Smooth muscle cell (in vitro differentiated cells): ENCODE measurements around the gene SAMD10. TPM values are rescaled to one million over a fixed set of nuclear protein-coding genes. Genes with fewer than 3 reads are reported as not detected.

Source experiments
- DNase-seq: peaks from one replicate; lab custom pipeline; 2025; ENCODE audit not compliant: unreplicated experiment; lab: John Stamatoyannopoulos, UW
- H2AFZ ChIP-seq: fragments of 200-600 bp; sonication (generic); 2 replicates; pipeline ENCODE4 v1.6.0; 2016; ENCODE audit warnings: antibody characterized with exemption, low read depth, mild to moderate bottlenecking
- H3F3A ChIP-seq: fragments of 200-600 bp; sonication (generic); 2 replicates; pipeline ENCODE4 v1.6.0; 2017; ENCODE audit warnings: antibody characterized with exemption, low read depth
- H3K27ac ChIP-seq: fragments of 200-600 bp; sonication (generic); 2 replicates; pipeline ENCODE4 v1.5.1; 2016; ENCODE audit warnings: low read depth, mild to moderate bottlenecking
- H3K27me3 ChIP-seq: fragments of 200-600 bp; sonication (generic); 2 replicates; pipeline ENCODE4 v1.6.1; 2016; ENCODE audit warnings: low read depth, mild to moderate bottlenecking
- H3K36me3 ChIP-seq: fragments of 200-600 bp; sonication (generic); 2 replicates; pipeline ENCODE4 v1.5.1; 2016; ENCODE audit warnings: low read depth
- H3K4me1 ChIP-seq: fragments of 200-600 bp; sonication (generic); 2 replicates; pipeline ENCODE4 v1.5.1; 2016; ENCODE audit warnings: low read depth
- H3K4me2 ChIP-seq: fragments of 200-600 bp; sonication (generic); 2 replicates; pipeline ENCODE4 v1.6.0; 2016; ENCODE audit warnings: mild to moderate bottlenecking
- H3K4me3 ChIP-seq: fragments of 200-600 bp; sonication (generic); 2 replicates; pipeline ENCODE4 v1.5.1; 2016; ENCODE audit warnings: mild to moderate bottlenecking
- H3K79me2 ChIP-seq: fragments of 200-600 bp; sonication (generic); 2 replicates; pipeline ENCODE4 v1.6.0; 2016; ENCODE audit warnings: low read depth, mild to moderate bottlenecking
- H3K9ac ChIP-seq: fragments of 200-600 bp; sonication (generic); 2 replicates; pipeline ENCODE4 v1.6.0; 2016; ENCODE audit warnings: low read depth
- H3K9me3 ChIP-seq: fragments of 200-600 bp; sonication (generic); replicated peaks from 2 replicates; pipeline ENCODE4 v1.5.1; 2016; ENCODE audit warnings: low read depth
- H4K20me1 ChIP-seq: fragments of 200-600 bp; sonication (generic); 2 replicates; pipeline ENCODE4 v1.6.0; 2016; ENCODE audit warnings: low read depth
- WGBS: methylation state at CpG from one replicate; pipeline ENCODE4 v1.1.7; 2016; ENCODE audit warnings: low lambda C conversion rate; 5-methylcytosine and 5-hydroxymethylcytosine counted together
- polyA plus RNA-seq: library from polyadenylated mRNA; unstranded; fragments of >200 nt; fragmentation: Nextera tagmentation; extraction: Ambion mirVana; gene quantifications from 2 replicates; pipeline ENCODE4 v1.2.1, GENCODE V29; 2016
- total RNA-seq: library from RNA; depleted of rRNA; stranded (reverse); fragments of >200 nt; gene quantifications from 2 replicates; pipeline ENCODE4 v1.2.3, GENCODE V29; 2014
- TF ChIP-seq, protein P1 (sequence below): fragments of 200-600 bp; sonication (generic); IDR thresholded peaks from 2 replicates; pipeline ENCODE4 v1.5.1; 2017; ENCODE audit warnings: borderline replicate concordance, mild to moderate bottlenecking, antibody characterized with exemption; ENCODE audit not compliant: insufficient read depth, poor library complexity, severe bottlenecking

The SAMD10 gene
- total and polyA plus RNA-seq, 2 experiments from 2014 or later = 0.13 to 1.2 TPM

DNA sequence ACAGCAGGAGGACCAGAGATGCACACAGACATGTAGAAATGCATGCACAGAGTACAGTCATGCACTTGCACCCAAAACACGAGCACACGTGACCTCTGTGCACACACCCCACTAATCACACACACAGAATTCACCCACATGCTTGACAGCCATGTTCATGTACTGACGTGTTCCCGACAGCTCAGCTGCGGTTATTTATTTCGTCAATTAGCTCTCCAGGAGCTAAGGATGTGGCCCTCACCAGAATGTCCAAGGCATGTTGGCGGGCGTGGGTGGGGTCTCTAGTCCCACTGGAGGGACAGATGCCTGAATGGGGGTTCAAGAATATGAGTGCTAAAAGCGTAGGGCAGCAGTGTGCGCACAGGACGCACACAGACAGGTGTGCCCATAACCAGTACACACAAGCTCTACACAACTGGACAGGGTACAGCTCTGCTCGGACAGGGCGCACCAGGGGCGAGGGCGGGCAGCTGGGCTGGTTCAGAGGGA is 919 bp upstream of the SAMD10 start:
- Histone ChIP-seq H3K4me1 (peaks cover 16% of the 10 kb centered on the region), H3K4me2 (peak overlapping the region; percentile 96), H3K9ac (peak overlapping the region; percentile 90), H3F3A (no peaks in the 10 kb centered on the region), H3K4me3 (peak overlapping the region; percentile 97), H3K27me3 (no peaks in the 10 kb centered on the region), H2AFZ (no peak overlapping the region), H4K20me1 (peaks cover 6% of the 10 kb centered on the region), H3K27ac (peak overlapping the region; percentile 82), H3K9me3 (no peaks in the 10 kb centered on the region), H3K36me3 (peaks cover 6% of the 10 kb centered on the region), H3K79me2 (peaks cover 17% of the 10 kb centered on the region)
- TF ChIP-seq, protein P1, sequence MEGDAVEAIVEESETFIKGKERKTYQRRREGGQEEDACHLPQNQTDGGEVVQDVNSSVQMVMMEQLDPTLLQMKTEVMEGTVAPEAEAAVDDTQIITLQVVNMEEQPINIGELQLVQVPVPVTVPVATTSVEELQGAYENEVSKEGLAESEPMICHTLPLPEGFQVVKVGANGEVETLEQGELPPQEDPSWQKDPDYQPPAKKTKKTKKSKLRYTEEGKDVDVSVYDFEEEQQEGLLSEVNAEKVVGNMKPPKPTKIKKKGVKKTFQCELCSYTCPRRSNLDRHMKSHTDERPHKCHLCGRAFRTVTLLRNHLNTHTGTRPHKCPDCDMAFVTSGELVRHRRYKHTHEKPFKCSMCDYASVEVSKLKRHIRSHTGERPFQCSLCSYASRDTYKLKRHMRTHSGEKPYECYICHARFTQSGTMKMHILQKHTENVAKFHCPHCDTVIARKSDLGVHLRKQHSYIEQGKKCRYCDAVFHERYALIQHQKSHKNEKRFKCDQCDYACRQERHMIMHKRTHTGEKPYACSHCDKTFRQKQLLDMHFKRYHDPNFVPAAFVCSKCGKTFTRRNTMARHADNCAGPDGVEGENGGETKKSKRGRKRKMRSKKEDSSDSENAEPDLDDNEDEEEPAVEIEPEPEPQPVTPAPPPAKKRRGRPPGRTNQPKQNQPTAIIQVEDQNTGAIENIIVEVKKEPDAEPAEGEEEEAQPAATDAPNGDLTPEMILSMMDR = no peak
- no peak for DNase-seq
- WGBS = 94% methylated on average over 15 of the region's 15 CpGs

DNA sequence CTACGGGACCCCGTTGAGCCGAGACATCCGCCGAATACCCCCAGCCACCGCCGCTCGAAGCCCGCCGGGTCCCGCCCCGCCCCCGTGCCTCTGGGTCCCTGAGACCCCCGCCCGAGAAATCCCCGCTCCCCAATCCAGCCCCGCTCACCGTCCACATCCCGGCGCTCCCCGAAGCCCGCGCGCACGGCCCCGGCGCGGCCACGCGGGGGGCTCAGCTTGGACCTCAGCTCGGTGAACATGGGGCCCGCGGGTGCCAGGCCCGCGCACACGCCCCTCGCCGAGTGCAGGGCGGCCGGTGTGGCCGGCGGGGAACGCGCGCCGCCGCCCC is 249 bp downstream of the SAMD10 start:
- TF ChIP-seq, protein P1 = no peak
- Histone ChIP-seq H3K9me3 (no peaks in the 10 kb centered on the region), H3K4me3 (peak overlapping the region; percentile 62), H2AFZ (peak overlapping the region; percentile 65), H3K27me3 (no peaks in the 10 kb centered on the region), H3K36me3 (no peaks in the 10 kb centered on the region), H3K79me2 (peaks cover 17% of the 10 kb centered on the region), H3K4me1 (peaks cover 16% of the 10 kb centered on the region), H3K9ac (peak overlapping the region; percentile 22), H4K20me1 (peaks cover 6% of the 10 kb centered on the region), H3K27ac (no peak overlapping the region), H3K4me2 (peak overlapping the region; percentile 96), H3F3A (no peaks in the 10 kb centered on the region)
- WGBS = 0% methylated on average over 9 of the region's 47 CpGs
- DNase-seq = no peak

DNA sequence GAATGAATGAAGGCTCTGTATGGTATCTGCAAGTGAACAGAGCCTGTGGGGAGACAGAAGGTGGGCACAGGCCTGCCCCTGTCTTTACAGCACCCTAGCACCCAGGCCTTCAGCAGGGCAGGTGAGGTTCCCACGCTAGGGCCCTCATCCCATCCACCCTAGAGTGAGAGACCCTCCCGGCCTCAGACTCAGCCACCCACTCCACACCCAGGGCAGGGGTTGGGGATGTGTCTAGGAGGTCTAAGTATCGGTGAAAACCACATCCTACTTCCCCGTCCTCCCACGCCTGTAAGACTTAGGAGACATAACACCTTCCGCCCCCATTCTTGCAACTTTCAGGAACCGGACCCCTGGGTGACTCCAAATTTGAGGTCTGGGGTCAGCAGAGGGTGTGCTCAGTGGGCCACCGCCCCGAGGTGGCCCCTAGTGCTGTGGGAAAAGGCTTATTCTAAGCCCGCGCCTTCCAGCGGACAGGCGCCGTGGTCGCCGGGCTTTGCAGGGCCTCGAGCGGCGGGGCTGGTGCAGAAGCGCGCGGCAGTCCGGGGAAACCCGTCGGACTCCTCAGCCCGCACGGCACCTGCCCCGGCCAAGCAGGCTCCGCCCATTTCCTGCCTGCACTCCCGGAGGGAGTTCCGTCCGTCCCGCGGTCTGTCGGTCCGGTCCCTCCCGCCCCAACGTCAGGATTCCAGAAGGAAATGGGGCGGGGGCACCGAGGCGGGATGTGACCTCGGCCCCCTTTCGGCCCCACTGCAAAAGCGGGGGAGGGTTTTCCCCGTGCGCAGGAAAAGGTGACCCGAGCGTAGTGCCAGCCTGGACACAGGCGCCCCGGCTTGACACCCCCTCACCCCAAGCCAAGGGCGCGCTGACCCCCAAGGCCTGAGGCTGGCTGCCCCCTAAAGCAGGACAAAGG is 868 bp downstream of the SAMD10 start:
- H3K4me1 ChIP-seq = peaks cover 16% of the 10 kb centered on the region
- H3K27ac ChIP-seq = no peak overlapping the region
- no peaks in the 10 kb centered on the region for H4K20me1 ChIP-seq
- peaks cover 17% of the 10 kb centered on the region for H3K79me2 ChIP-seq
- WGBS = 10% methylated on average over 48 of the region's 52 CpGs
- peak overlapping the region; percentile 65 for H2AFZ ChIP-seq
- H3K9me3 ChIP-seq = no peaks in the 10 kb centered on the region
- TF ChIP-seq, protein P1 = no peak
- H3K27me3 ChIP-seq = no peaks in the 10 kb centered on the region
- no peaks in the 10 kb centered on the region for H3K36me3 ChIP-seq
- H3F3A ChIP-seq = no peaks in the 10 kb centered on the region
- no peak for DNase-seq
- peak overlapping the region; percentile 62 for H3K4me3 ChIP-seq
- peak overlapping the region; percentile 22 for H3K9ac ChIP-seq
- peak overlapping the region; percentile 96 for H3K4me2 ChIP-seq
